ENCODE data around the gene HP1BP3.

HP1BP3 gene

GRCh38 chr1:20711285-20712214 lies 75.6 kb downstream of the HP1BP3 start:
- no peak overlapping the region for H3K27ac ChIP-seq (ENCODE audit: low read length)
- H4K20me1 ChIP-seq (ENCODE audit: insufficient read depth, low read length): no peaks in the 10 kb centered on the region
- H2AFZ ChIP-seq (ENCODE audit: low read depth, low read length): no peak overlapping the region
- no peaks in the 10 kb centered on the region for H3K9me3 ChIP-seq (ENCODE audit: insufficient read depth, low read length)
- no peaks in the 10 kb centered on the region for H3K36me3 ChIP-seq (replicated peaks; ENCODE audit: low read depth, low read length)
- no peaks in the 10 kb centered on the region for H3K79me2 ChIP-seq (ENCODE audit: low read length)
- no peak overlapping the region for H3K9ac ChIP-seq (ENCODE audit: low read length)
- H3K4me2 ChIP-seq (ENCODE audit: low read length): no peak overlapping the region
- no peaks in the 10 kb centered on the region for H3K4me1 ChIP-seq (ENCODE audit: low read length)
- H3K4me3 ChIP-seq (ENCODE audit: low read length): no peak overlapping the region
- TF ChIP-seq, protein P1, sequence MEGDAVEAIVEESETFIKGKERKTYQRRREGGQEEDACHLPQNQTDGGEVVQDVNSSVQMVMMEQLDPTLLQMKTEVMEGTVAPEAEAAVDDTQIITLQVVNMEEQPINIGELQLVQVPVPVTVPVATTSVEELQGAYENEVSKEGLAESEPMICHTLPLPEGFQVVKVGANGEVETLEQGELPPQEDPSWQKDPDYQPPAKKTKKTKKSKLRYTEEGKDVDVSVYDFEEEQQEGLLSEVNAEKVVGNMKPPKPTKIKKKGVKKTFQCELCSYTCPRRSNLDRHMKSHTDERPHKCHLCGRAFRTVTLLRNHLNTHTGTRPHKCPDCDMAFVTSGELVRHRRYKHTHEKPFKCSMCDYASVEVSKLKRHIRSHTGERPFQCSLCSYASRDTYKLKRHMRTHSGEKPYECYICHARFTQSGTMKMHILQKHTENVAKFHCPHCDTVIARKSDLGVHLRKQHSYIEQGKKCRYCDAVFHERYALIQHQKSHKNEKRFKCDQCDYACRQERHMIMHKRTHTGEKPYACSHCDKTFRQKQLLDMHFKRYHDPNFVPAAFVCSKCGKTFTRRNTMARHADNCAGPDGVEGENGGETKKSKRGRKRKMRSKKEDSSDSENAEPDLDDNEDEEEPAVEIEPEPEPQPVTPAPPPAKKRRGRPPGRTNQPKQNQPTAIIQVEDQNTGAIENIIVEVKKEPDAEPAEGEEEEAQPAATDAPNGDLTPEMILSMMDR (IDR thresholded peaks at IDR 0.05; ENCODE audit: low read depth, low read length): no peak
- no peak for TF ChIP-seq EZH2phosphoT487 (IDR thresholded peaks at IDR 0.05; ENCODE audit: low read depth)
- H3K27me3 ChIP-seq (ENCODE audit: low read depth, low read length): no peaks in the 10 kb centered on the region

- Histone ChIP-seq H2AFZ (ENCODE audit: low read depth, low read length) (no peak overlapping the region), H3K79me2 (ENCODE audit: low read length) (no peaks in the 10 kb centered on the region), H4K20me1 (ENCODE audit: insufficient read depth, low read length) (no peaks in the 10 kb centered on the region), H3K27ac (ENCODE audit: low read length) (no peak overlapping the region), H3K4me3 (ENCODE audit: low read length) (no peak overlapping the region), H3K9me3 (ENCODE audit: insufficient read depth, low read length) (no peaks in the 10 kb centered on the region), H3K4me2 (ENCODE audit: low read length) (no peak overlapping the region), H3K4me1 (ENCODE audit: low read length) (no peaks in the 10 kb centered on the region), H3K9ac (ENCODE audit: low read length) (no peak overlapping the region), H3K27me3 (ENCODE audit: low read depth, low read length) (no peaks in the 10 kb centered on the region), H3K36me3 (replicated peaks; ENCODE audit: low read depth, low read length) (no peaks in the 10 kb centered on the region)
- TF ChIP-seq EZH2phosphoT487 (IDR thresholded peaks at IDR 0.05; ENCODE audit: low read depth): no peak
- TF ChIP-seq, protein P1 (IDR thresholded peaks at IDR 0.05; ENCODE audit: low read depth, low read length): no peak
These were observed 76.4 kb downstream of the HP1BP3 start for GRCh38 chr1:20710469-20711284.

GRCh38 chr1:20709868-20710267 lies 77.2 kb downstream of the HP1BP3 start:
- Histone ChIP-seq H3K9ac (ENCODE audit: low read length) (no peak overlapping the region), H3K4me1 (ENCODE audit: low read length) (no peaks in the 10 kb centered on the region), H3K4me2 (ENCODE audit: low read length) (no peak overlapping the region), H3K36me3 (replicated peaks; ENCODE audit: low read depth, low read length) (no peaks in the 10 kb centered on the region), H2AFZ (ENCODE audit: low read depth, low read length) (no peak overlapping the region), H3K9me3 (ENCODE audit: insufficient read depth, low read length) (no peaks in the 10 kb centered on the region), H3K27me3 (ENCODE audit: low read depth, low read length) (no peaks in the 10 kb centered on the region), H3K79me2 (ENCODE audit: low read length) (no peaks in the 10 kb centered on the region), H4K20me1 (ENCODE audit: insufficient read depth, low read length) (no peaks in the 10 kb centered on the region), H3K27ac (ENCODE audit: low read length) (no peak overlapping the region), H3K4me3 (ENCODE audit: low read length) (no peak overlapping the region)
- no peak for TF ChIP-seq EZH2phosphoT487 (IDR thresholded peaks at IDR 0.05; ENCODE audit: low read depth)
- TF ChIP-seq, protein P1 (IDR thresholded peaks at IDR 0.05; ENCODE audit: low read depth, low read length): no peak

DNA sequence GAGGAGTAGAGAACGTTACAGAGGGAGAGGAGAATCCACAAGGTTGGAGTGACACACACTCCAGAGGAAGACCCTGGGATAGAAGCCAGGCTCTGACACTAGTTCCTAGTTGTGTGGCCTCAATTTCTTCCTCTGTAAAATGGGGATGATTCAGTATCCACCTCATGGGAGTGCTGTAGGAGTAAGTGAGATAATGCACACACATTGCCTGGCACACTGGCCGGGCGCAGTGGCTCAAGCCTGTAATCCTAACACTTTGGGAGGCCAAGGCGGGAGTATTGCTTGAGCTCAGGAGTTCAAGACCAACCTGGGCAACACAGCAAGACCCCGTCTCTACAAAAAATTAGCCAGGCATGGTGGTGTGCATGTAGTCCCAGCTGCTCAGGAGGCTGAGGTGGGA lies 78.2 kb downstream of the HP1BP3 start:
- TF ChIP-seq, protein P1 (IDR thresholded peaks at IDR 0.05; ENCODE audit: low read depth, low read length): no peak
- no peak for TF ChIP-seq EZH2phosphoT487 (IDR thresholded peaks at IDR 0.05; ENCODE audit: low read depth)

More for the DNA sequence above, 78.2 kb downstream of the HP1BP3 start:
- no peaks in the 10 kb centered on the region for H3K36me3 ChIP-seq (replicated peaks; ENCODE audit: low read depth, low read length)
- H3K9ac ChIP-seq (ENCODE audit: low read length): no peak overlapping the region
- no peaks in the 10 kb centered on the region for H3K4me1 ChIP-seq (ENCODE audit: low read length)
- no peaks in the 10 kb centered on the region for H4K20me1 ChIP-seq (ENCODE audit: insufficient read depth, low read length)
- no peak overlapping the region for H2AFZ ChIP-seq (ENCODE audit: low read depth, low read length)
- H3K27ac ChIP-seq (ENCODE audit: low read length): no peak overlapping the region
- no peaks in the 10 kb centered on the region for H3K27me3 ChIP-seq (ENCODE audit: low read depth, low read length)
- H3K79me2 ChIP-seq (ENCODE audit: low read length): no peaks in the 10 kb centered on the region
- H3K4me2 ChIP-seq (ENCODE audit: low read length): no peak overlapping the region
- H3K4me3 ChIP-seq (ENCODE audit: low read length): no peak overlapping the region
- H3K9me3 ChIP-seq (ENCODE audit: insufficient read depth, low read length): no peaks in the 10 kb centered on the region
